Epithelial cell of esophagus (primary cell): Measurements from ENCODE around the gene SF3B4.
A peak's percentile ranks its signal among the peaks of the same experiment; 100 is the strongest.

ENCODE experiments used
- DNase-seq: peaks from one replicate; pipeline ENCODE4 v3.0.0; 2010; ENCODE audit warnings: low read depth
- H3K4me3 ChIP-seq: 2 replicates; pipeline ENCODE4 v1.5.1; 2011; ENCODE audit warnings: mild to moderate bottlenecking, low read length, control low read depth
- CTCF ChIP-seq: IDR thresholded peaks from 2 replicates; pipeline ENCODE4 v1.5.1; 2011; ENCODE audit warnings: low read depth, mild to moderate bottlenecking, low read length, control low read depth, inconsistent platforms; ENCODE audit not compliant: insufficient read depth; ENCODE audit errors: missing control alignments

The SF3B4 gene

GRCh38 chr1:149933208-149933607 is 5.6 kb upstream of the SF3B4 start:
- TF ChIP-seq CTCF = no peak
- H3K4me3 ChIP-seq = no peak overlapping the region
- no peak for DNase-seq

GRCh38 chr1:149932474-149932873 is 4.9 kb upstream of the SF3B4 start:
- DNase-seq = no peak
- no peak overlapping the region for H3K4me3 ChIP-seq
- no peak for TF ChIP-seq CTCF

- no peak overlapping the region for H3K4me3 ChIP-seq
- DNase-seq = peak; percentile 56
- TF ChIP-seq CTCF = no peak
These were observed 3.7 kb upstream of the SF3B4 start for GRCh38 chr1:149931212-149931790.

GRCh38 chr1:149929856-149930255 is 2.3 kb upstream of the SF3B4 start:
- TF ChIP-seq CTCF = no peak
- DNase-seq = no peak
- H3K4me3 ChIP-seq = no peak overlapping the region

- no peak for TF ChIP-seq CTCF
- H3K4me3 ChIP-seq = peak overlapping the region; percentile 97
- DNase-seq = no peak
These were observed 760 bp upstream of the SF3B4 start for GRCh38 chr1:149928401-149928724.

- no peak for TF ChIP-seq CTCF
- peak; percentile 20 for DNase-seq
- H3K4me3 ChIP-seq = peak overlapping the region; percentile 97
These were observed 494 bp downstream of the SF3B4 start for GRCh38 chr1:149927056-149927562.

- TF ChIP-seq CTCF = no peak
- H3K4me3 ChIP-seq = peak overlapping the region; percentile 97
- DNase-seq = no peak
These were observed 1.3 kb downstream of the SF3B4 start for GRCh38 chr1:149926296-149926695.
